Activated CD8-positive, alpha-beta T cell treated with anti-CD3 and anti-CD28 coated beads for 36 hours (primary cell): ENCODE measurements around the gene PIGU. TPM values are rescaled to one million over a fixed set of nuclear protein-coding genes. Genes with fewer than 3 reads are reported as not detected.

ENCODE experiments used
- ATAC-seq: fragments of 200-7000 bp; cut with Tn5 transposase; one replicate; pipeline ENCODE4 v1.10.0; 2021; ENCODE audit warnings: mild to moderate bottlenecking, moderate library complexity
- CTCF ChIA-PET: fragments of 350-600 bp; sonication (Branson Sonifier 250); formaldehyde crosslinking; loops from one replicate; lab custom pipeline; 2021; ENCODE audit warnings: antibody characterized with exemption; lab: Charles Lee
- POLR2A ChIA-PET: fragments of 350-600 bp; sonication (Branson Sonifier 250); formaldehyde crosslinking; loops from one replicate; lab custom pipeline; 2021; ENCODE audit warnings: antibody characterized with exemption; lab: Charles Lee
- DNase-seq: peaks from one replicate; pipeline ENCODE4 v3.0.0-alpha.2; 2020
- H3K27ac Mint-ChIP-seq: one replicate; pipeline ENCODE4 v1.8.0; 2021; ENCODE audit warnings: mild to moderate bottlenecking, mixed read lengths
- H3K27me3 Mint-ChIP-seq: one replicate; pipeline ENCODE4 v1.8.0; 2021; ENCODE audit warnings: mixed read lengths
- H3K36me3 Mint-ChIP-seq: one replicate; pipeline ENCODE4 v1.8.0; 2021; ENCODE audit warnings: low read depth, mixed read lengths
- H3K4me1 Mint-ChIP-seq: one replicate; pipeline ENCODE4 v1.8.0; 2021; ENCODE audit warnings: low read depth, mixed read lengths
- H3K4me3 Mint-ChIP-seq: one replicate; pipeline ENCODE4 v1.8.0; 2021; ENCODE audit warnings: mild to moderate bottlenecking, moderate library complexity, mixed read lengths
- H3K9me3 Mint-ChIP-seq: one replicate; pipeline ENCODE4 v1.8.0; 2021; ENCODE audit warnings: mixed read lengths
- CTCF ChIP-seq: fragments of 200-600 bp; IDR thresholded peaks from one replicate; pipeline ENCODE4 v1.8.0; 2022; ENCODE audit warnings: antibody characterized with exemption, mild to moderate bottlenecking
- intact Hi-C: fragments of 100-400 bp; cut with micrococcal nuclease; formaldehyde crosslinking; loops from one replicate; pipeline ENCODE4 v1.10.0; 2022
- total RNA-seq, 2 experiments: library from RNA; stranded (reverse); gene quantifications; one replicate each; pipeline ENCODE4 v1.2.3, GENCODE V29; 2021

The PIGU gene
- total RNA-seq, 2 experiments from 2014 or later = 19.4 to 20.9 TPM

DNA sequence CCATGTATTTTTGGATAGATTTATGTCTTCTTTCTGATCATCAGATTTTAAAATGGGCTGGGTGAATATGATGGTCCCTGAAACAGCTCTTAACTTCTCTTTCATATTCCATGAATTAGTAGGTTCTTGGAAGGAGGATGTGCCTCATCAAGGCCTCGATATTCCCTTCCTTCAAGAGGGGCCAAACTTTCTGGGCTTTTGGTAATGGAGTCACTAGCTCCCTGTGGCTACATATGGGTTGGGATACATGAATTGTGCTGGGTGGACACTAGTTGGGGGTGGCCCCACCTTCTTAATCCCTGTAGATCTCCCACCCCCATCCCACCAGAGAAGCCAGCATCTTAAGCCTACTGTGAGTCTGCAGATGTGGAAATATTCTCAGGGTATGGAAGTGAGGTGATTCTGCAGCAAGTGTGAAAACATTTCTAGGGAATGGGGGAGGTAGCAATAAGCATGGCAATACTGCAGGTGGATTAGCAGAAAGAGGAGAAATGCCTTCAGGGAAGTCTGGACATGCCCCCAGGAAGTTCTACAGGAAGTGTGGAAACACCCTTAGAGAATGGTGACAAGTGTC lies 29.5 kb upstream of the PIGU start:
- peaks cover 6% of the 10 kb centered on the region for H3K36me3 Mint-ChIP-seq

GRCh38 chr20:34705397-34706301 lies 28.8 kb upstream of the PIGU start:
- Mint-ChIP-seq H3K27me3 (peaks cover 7% of the 10 kb centered on the region), H3K4me1 (peaks cover 23% of the 10 kb centered on the region), H3K27ac (no peak overlapping the region), H3K9me3 (no peaks in the 10 kb centered on the region), H3K36me3 (peaks cover 4% of the 10 kb centered on the region), H3K4me3 (peak overlapping the region; percentile 81)
- POLR2A ChIA-PET = interaction anchor here (0.5 to 2.1 kb wide), 6 partner anchors 28 to 1715 kb away, joined by 3 to 9 read pairs (median 3); partner anchors contain the start of genes MAP1LC3A and PIGU
- intact Hi-C loops = loop anchor here (5.0 kb wide), 1 partner anchor 168 kb away; no protein-coding TSS in a partner anchor
- no peak for ATAC-seq
- DNase-seq = peak; percentile 38
- CTCF ChIA-PET = interaction anchor here (0.9 to 2.4 kb wide), 6 partner anchors 9 to 393 kb away, joined by 3 to 16 read pairs (median 6); partner anchors contain the start of gene DYNLRB1
- TF ChIP-seq CTCF = no peak

More for the DNA sequence above, 29.5 kb upstream of the PIGU start:
- POLR2A ChIA-PET = interaction anchor here (0.5 to 2.0 kb wide), 3 partner anchors 148 to 1715 kb away, joined by 3 to 9 read pairs (median 3); partner anchors contain the start of gene MAP1LC3A
- ATAC-seq (no peak), DNase-seq (no peak)
- CTCF ChIA-PET = interaction anchor here (1.3 to 2.4 kb wide), 5 partner anchors 144 to 394 kb away, joined by 4 to 16 read pairs (median 9); partner anchors contain the start of gene DYNLRB1
- Mint-ChIP-seq H3K9me3 (no peaks in the 10 kb centered on the region), H3K27ac (no peak overlapping the region), H3K4me1 (peaks cover 24% of the 10 kb centered on the region), H3K27me3 (peaks cover 7% of the 10 kb centered on the region), H3K4me3 (no peak overlapping the region)
- intact Hi-C loops = loop anchor here (5.0 kb wide), 1 partner anchor 169 kb away; no protein-coding TSS in a partner anchor
- no peak for TF ChIP-seq CTCF

- no peaks in the 10 kb centered on the region for H3K9me3 Mint-ChIP-seq
- H3K27me3 Mint-ChIP-seq = peaks cover 7% of the 10 kb centered on the region
- peak overlapping the region; percentile 81 for H3K4me3 Mint-ChIP-seq
- no peak for TF ChIP-seq CTCF
- ChIA-PET CTCF (interaction anchor here (0.9 to 2.7 kb wide), 6 partner anchors 9 to 188 kb away, joined by 3 to 16 read pairs (median 8); partner anchors contain the start of gene DYNLRB1), POLR2A (interaction anchor here (0.8 to 2.1 kb wide), 5 partner anchors 27 to 189 kb away, joined by 3 to 9 read pairs (median 3); partner anchors contain the start of genes DYNLRB1, MAP1LC3A and PIGU)
- H3K36me3 Mint-ChIP-seq = no peaks in the 10 kb centered on the region
- ATAC-seq = no peak
- intact Hi-C loops = loop anchor here (5.0 kb wide), 1 partner anchor 168 kb away; no protein-coding TSS in a partner anchor
- DNase-seq = no peak
- peaks cover 18% of the 10 kb centered on the region for H3K4me1 Mint-ChIP-seq
- H3K27ac Mint-ChIP-seq = no peak overlapping the region
Measured at GRCh38 chr20:34705008-34705396, 28.1 kb upstream of the PIGU start.

GRCh38 chr20:34704177-34705007 lies 27.5 kb upstream of the PIGU start, which contains the start of gene TP53INP2:
TSS of gene TP53INP2 (plus strand) at chr20:34704344. CDS start at chr20:34708740, 4,396 bp downstream.
- Mint-ChIP-seq H3K36me3 (no peaks in the 10 kb centered on the region), H3K4me1 (peaks cover 18% of the 10 kb centered on the region), H3K27me3 (peaks cover 7% of the 10 kb centered on the region), H3K4me3 (peak within 1 kb of the TSS; percentile 81), H3K27ac (peak within 1 kb of the TSS; percentile 77), H3K9me3 (no peaks in the 10 kb centered on the region)
- peak; percentile 90 for DNase-seq
- intact Hi-C loops = loop anchor here (5.0 kb wide), 1 partner anchor 167 kb away; no protein-coding TSS in a partner anchor
- peak; percentile 13 for ATAC-seq
- CTCF ChIA-PET = interaction anchor here (0.8 to 2.7 kb wide), 8 partner anchors 8 to 188 kb away, joined by 3 to 16 read pairs (median 6); partner anchors contain the start of genes DYNLRB1 and MAP1LC3A
- no peak for TF ChIP-seq CTCF
- POLR2A ChIA-PET = interaction anchor here (0.6 to 2.1 kb wide), 6 partner anchors 27 to 188 kb away, joined by 3 to 6 read pairs (median 3); partner anchors contain the start of genes DYNLRB1 and PIGU
